Measurements from ENCODE around the gene GOLGA6L7.
A peak's percentile ranks its signal among the peaks of the same experiment; 100 is the strongest.

Gene GOLGA6L7

GRCh38 chr15:28881600-28881999, 33.2 kb upstream of the GOLGA6L7 start:
- H3K36me3 ChIP-seq (ENCODE audit: low read depth) = no peaks in the 10 kb centered on the region
- no peak overlapping the region for H3K4me3 ChIP-seq (ENCODE audit: severe bottlenecking)
- TF ChIP-seq, protein P1, sequence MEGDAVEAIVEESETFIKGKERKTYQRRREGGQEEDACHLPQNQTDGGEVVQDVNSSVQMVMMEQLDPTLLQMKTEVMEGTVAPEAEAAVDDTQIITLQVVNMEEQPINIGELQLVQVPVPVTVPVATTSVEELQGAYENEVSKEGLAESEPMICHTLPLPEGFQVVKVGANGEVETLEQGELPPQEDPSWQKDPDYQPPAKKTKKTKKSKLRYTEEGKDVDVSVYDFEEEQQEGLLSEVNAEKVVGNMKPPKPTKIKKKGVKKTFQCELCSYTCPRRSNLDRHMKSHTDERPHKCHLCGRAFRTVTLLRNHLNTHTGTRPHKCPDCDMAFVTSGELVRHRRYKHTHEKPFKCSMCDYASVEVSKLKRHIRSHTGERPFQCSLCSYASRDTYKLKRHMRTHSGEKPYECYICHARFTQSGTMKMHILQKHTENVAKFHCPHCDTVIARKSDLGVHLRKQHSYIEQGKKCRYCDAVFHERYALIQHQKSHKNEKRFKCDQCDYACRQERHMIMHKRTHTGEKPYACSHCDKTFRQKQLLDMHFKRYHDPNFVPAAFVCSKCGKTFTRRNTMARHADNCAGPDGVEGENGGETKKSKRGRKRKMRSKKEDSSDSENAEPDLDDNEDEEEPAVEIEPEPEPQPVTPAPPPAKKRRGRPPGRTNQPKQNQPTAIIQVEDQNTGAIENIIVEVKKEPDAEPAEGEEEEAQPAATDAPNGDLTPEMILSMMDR (IDR thresholded peaks at IDR 0.05; ENCODE audit: poor library complexity, severe bottlenecking) = peak; percentile 14
- no peak overlapping the region for H3K27ac ChIP-seq (ENCODE audit: poor library complexity, severe bottlenecking)
- no peak for DNase-seq (ENCODE audit: low spot score)
- no peaks in the 10 kb centered on the region for H3K4me1 ChIP-seq (ENCODE audit: insufficient read depth, poor library complexity, severe bottlenecking)
- no peaks in the 10 kb centered on the region for H3K27me3 ChIP-seq (ENCODE audit: insufficient read depth, poor library complexity, severe bottlenecking)
- H3K9me3 ChIP-seq (ENCODE audit: severe bottlenecking) = no peaks in the 10 kb centered on the region
- no peak for ATAC-seq (ENCODE audit: low read depth)

DNA sequence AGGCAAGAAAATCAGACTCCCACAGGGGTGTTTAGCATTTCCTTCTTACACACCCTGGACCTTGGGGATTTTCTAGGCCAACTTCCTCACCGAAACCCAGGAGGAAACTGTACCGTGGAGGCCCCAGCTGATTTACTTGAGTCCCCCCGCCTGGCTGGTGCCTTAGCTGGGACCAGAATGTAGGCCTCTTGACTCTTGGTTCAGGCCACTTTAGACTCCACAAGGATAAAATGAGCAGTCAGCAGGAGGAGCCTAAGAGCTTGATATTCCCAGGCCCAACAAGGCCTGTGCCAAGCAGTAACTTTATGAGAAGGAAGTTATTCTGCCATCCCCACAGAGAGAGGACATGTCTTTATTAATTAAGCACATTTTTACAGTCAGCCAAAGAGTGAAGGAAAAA, 32.7 kb upstream of the GOLGA6L7 start:
- Histone ChIP-seq H3K27ac (ENCODE audit: poor library complexity, severe bottlenecking) (no peak overlapping the region), H3K27me3 (ENCODE audit: insufficient read depth, poor library complexity, severe bottlenecking) (no peaks in the 10 kb centered on the region), H3K4me1 (ENCODE audit: insufficient read depth, poor library complexity, severe bottlenecking) (no peaks in the 10 kb centered on the region), H3K4me3 (ENCODE audit: severe bottlenecking) (no peak overlapping the region), H3K9me3 (ENCODE audit: severe bottlenecking) (no peaks in the 10 kb centered on the region), H3K36me3 (ENCODE audit: low read depth) (no peaks in the 10 kb centered on the region)
- TF ChIP-seq, protein P1 (IDR thresholded peaks at IDR 0.05; ENCODE audit: poor library complexity, severe bottlenecking) = peak; percentile 31
- ATAC-seq (ENCODE audit: low read depth) = no peak
- DNase-seq (ENCODE audit: low spot score) = no peak

DNA sequence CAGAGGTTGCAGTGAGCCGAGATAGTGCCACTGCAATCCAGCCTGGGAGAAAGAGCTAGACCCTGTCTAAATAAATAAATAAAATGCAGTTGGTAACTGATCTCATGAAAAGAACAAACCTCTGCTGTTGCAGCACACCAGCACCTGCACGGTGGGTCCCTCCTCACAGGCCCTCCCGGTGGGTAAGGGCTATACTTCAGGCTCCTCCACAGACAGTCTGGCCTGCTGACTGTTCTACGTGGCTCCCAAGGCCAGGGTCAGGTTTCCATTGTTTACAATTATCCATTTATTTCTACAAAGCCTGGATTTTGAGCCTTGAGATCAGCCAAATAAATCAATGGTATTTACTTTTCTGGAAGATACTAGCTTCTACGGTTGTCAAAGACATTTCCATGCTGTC, 32.2 kb upstream of the GOLGA6L7 start:
- no peak for ATAC-seq (ENCODE audit: low read depth)
- no peaks in the 10 kb centered on the region for H3K27me3 ChIP-seq (ENCODE audit: insufficient read depth, poor library complexity, severe bottlenecking)
- TF ChIP-seq, protein P1 (IDR thresholded peaks at IDR 0.05; ENCODE audit: poor library complexity, severe bottlenecking) = no peak

GRCh38 chr15:28879551-28879950, 31.1 kb upstream of the GOLGA6L7 start:
- H3K9me3 ChIP-seq (ENCODE audit: severe bottlenecking) = no peaks in the 10 kb centered on the region
- no peak overlapping the region for H3K27ac ChIP-seq (ENCODE audit: poor library complexity, severe bottlenecking)
- H3K27me3 ChIP-seq (ENCODE audit: insufficient read depth, poor library complexity, severe bottlenecking) = no peaks in the 10 kb centered on the region
- H3K36me3 ChIP-seq (ENCODE audit: low read depth) = no peaks in the 10 kb centered on the region
- ATAC-seq (ENCODE audit: low read depth) (no peak), DNase-seq (ENCODE audit: low spot score) (no peak)
- TF ChIP-seq, protein P1 (IDR thresholded peaks at IDR 0.05; ENCODE audit: poor library complexity, severe bottlenecking) = no peak
- H3K4me3 ChIP-seq (ENCODE audit: severe bottlenecking) = no peak overlapping the region
- H3K4me1 ChIP-seq (ENCODE audit: insufficient read depth, poor library complexity, severe bottlenecking) = no peaks in the 10 kb centered on the region

More for the DNA sequence above, 32.2 kb upstream of the GOLGA6L7 start:
- no peak overlapping the region for H3K27ac ChIP-seq (ENCODE audit: poor library complexity, severe bottlenecking)
- H3K9me3 ChIP-seq (ENCODE audit: severe bottlenecking) = no peaks in the 10 kb centered on the region
- DNase-seq (ENCODE audit: low spot score) = no peak
- H3K36me3 ChIP-seq (ENCODE audit: low read depth) = no peaks in the 10 kb centered on the region
- H3K4me3 ChIP-seq (ENCODE audit: severe bottlenecking) = no peak overlapping the region
- no peaks in the 10 kb centered on the region for H3K4me1 ChIP-seq (ENCODE audit: insufficient read depth, poor library complexity, severe bottlenecking)

GRCh38 chr15:28878209-28878608, 29.8 kb upstream of the GOLGA6L7 start:
- ATAC-seq (ENCODE audit: low read depth) (no peak), DNase-seq (ENCODE audit: low spot score) (no peak)
- H3K4me3 ChIP-seq (ENCODE audit: severe bottlenecking) = no peak overlapping the region
- no peaks in the 10 kb centered on the region for H3K27me3 ChIP-seq (ENCODE audit: insufficient read depth, poor library complexity, severe bottlenecking)
- H3K36me3 ChIP-seq (ENCODE audit: low read depth) = no peaks in the 10 kb centered on the region
- TF ChIP-seq, protein P1 (IDR thresholded peaks at IDR 0.05; ENCODE audit: poor library complexity, severe bottlenecking) = no peak
- no peak overlapping the region for H3K27ac ChIP-seq (ENCODE audit: poor library complexity, severe bottlenecking)
- no peaks in the 10 kb centered on the region for H3K4me1 ChIP-seq (ENCODE audit: insufficient read depth, poor library complexity, severe bottlenecking)
- H3K9me3 ChIP-seq (ENCODE audit: severe bottlenecking) = no peaks in the 10 kb centered on the region

All from RWPE2 (cell line).